ENCODE measurements around the gene CLSTN2. TPM values are rescaled to one million over a fixed set of nuclear protein-coding genes. Genes with fewer than 3 reads are reported as not detected.

The CLSTN2 gene
- total and polyA plus RNA-seq, 2 of the 13 experiments (the other 11 are each of a cell fraction or from before 2014, with no cell fraction given): not detected

GRCh38 chr3:140188285-140188684 is 253.3 kb downstream of the CLSTN2 start:
- H3K9me3 ChIP-seq (ENCODE audit: low read length): no peaks in the 10 kb centered on the region
- ATAC-seq: no peak
- CTCF ChIA-PET (ENCODE audit: low intra/inter-chr PET ratio, low total read pairs): no interaction called here
- POLR2A ChIA-PET: no interaction called here
- 6% methylated on average over 2 of the region's 2 CpGs for WGBS (ENCODE audit: low lambda C conversion rate)
- DNase-seq (ENCODE audit: low spot score): no peak
- in situ Hi-C loops (cut with HindIII; ENCODE audit: extremely low pct_ligation_motif_present, low pct_unique_long_range_greater_than_20kb): no loop called here
- H3K4me2 ChIP-seq (ENCODE audit: low read depth, low read length): no peak overlapping the region
- no peak for FAIRE-seq
- no peaks in the 10 kb centered on the region for H3K27me3 ChIP-seq (ENCODE audit: control insufficient read depth in 1 of 2, insufficient read depth in 2 of 2, low read length in 2 of 2)
- intact Hi-C loops (cut with micrococcal nuclease; ENCODE audit: unreplicated experiment): no loop called here
- H3K36me3 ChIP-seq (replicated peaks in 1 of 2; ENCODE audit: control insufficient read depth in 1 of 2, insufficient read depth in 2 of 2, low read length in 2 of 2): no peaks in the 10 kb centered on the region
- no peaks in the 10 kb centered on the region for H3K79me2 ChIP-seq (ENCODE audit: insufficient read depth, low read length)
- H4K20me1 ChIP-seq (ENCODE audit: insufficient read depth, low read length): no peaks in the 10 kb centered on the region
- no TSS peak for BruUV-seq (replicated peaks)
- no peak overlapping the region for H3K4me3 ChIP-seq (replicated peaks in 1 of 3; ENCODE audit: insufficient read depth in 1 of 3, low read depth in 2 of 3, low read length in 3 of 3)
- H2AFZ ChIP-seq (ENCODE audit: low read length): no peak overlapping the region
- TF ChIP-seq ZNF558 (CRISPR knock-in tag; IDR thresholded peaks at IDR 0.05; ENCODE audit: borderline replicate concordance): no peak
- no peak for TF ChIP-seq ZNF34 (CRISPR knock-in tag; IDR thresholded peaks at IDR 0.05; ENCODE audit: borderline replicate concordance)
- TF ChIP-seq SIN3A (IDR thresholded peaks at IDR 0.05; ENCODE audit: borderline replicate concordance, low read depth, low read length): no peak
- H3K4me1 ChIP-seq (ENCODE audit: insufficient read depth, low read length): no peaks in the 10 kb centered on the region
- H3K27ac ChIP-seq (ENCODE audit: extremely low read length, insufficient read depth, low read length): no peak overlapping the region
- no peak overlapping the region for H3K9ac ChIP-seq (ENCODE audit: insufficient read depth, low read depth, low read length)

- Histone ChIP-seq H3K4me2 (ENCODE audit: low read depth, low read length) (no peak overlapping the region), H3K4me1 (ENCODE audit: insufficient read depth, low read length) (no peaks in the 10 kb centered on the region), H3K36me3 (replicated peaks in 1 of 2; ENCODE audit: control insufficient read depth in 1 of 2, insufficient read depth in 2 of 2, low read length in 2 of 2) (no peaks in the 10 kb centered on the region), H3K4me3 (replicated peaks in 1 of 3; ENCODE audit: insufficient read depth in 1 of 3, low read depth in 2 of 3, low read length in 3 of 3) (no peak overlapping the region), H3K79me2 (ENCODE audit: insufficient read depth, low read length) (no peaks in the 10 kb centered on the region), H4K20me1 (ENCODE audit: insufficient read depth, low read length) (no peaks in the 10 kb centered on the region), H3K27ac (ENCODE audit: extremely low read length, insufficient read depth, low read length) (no peak overlapping the region), H2AFZ (ENCODE audit: low read length) (no peak overlapping the region), H3K9me3 (ENCODE audit: low read length) (no peaks in the 10 kb centered on the region), H3K27me3 (ENCODE audit: control insufficient read depth in 1 of 2, insufficient read depth in 2 of 2, low read length in 2 of 2) (no peaks in the 10 kb centered on the region), H3K9ac (ENCODE audit: insufficient read depth, low read depth, low read length) (no peak overlapping the region)
- TF ChIP-seq USF2 (IDR thresholded peaks at IDR 0.05; ENCODE audit: low read depth, low read length): no peak
- TF ChIP-seq USF2 (CRISPR knock-in tag; IDR thresholded peaks at IDR 0.05; ENCODE audit: borderline replicate concordance): no peak
- no peak for TF ChIP-seq RBM39 (IDR thresholded peaks at IDR 0.05; ENCODE audit: low read depth, low read length, poor library complexity, severe bottlenecking)
- TF ChIP-seq SMAD1 (CRISPR knock-in tag; IDR thresholded peaks at IDR 0.05; ENCODE audit: borderline replicate concordance, low read depth): no peak
- TF ChIP-seq KDM1A (CRISPR knock-in tag; IDR thresholded peaks at IDR 0.05): no peak
- no peak for TF ChIP-seq WIZ (CRISPR knock-in tag; IDR thresholded peaks at IDR 0.05)
- no peak for TF ChIP-seq GABPA (IDR thresholded peaks at IDR 0.05; ENCODE audit: low read depth, low read length)
- TF ChIP-seq GABPA (CRISPR knock-in tag; IDR thresholded peaks at IDR 0.05; ENCODE audit: low read depth): no peak
- TF ChIP-seq JUNB (CRISPR knock-in tag; IDR thresholded peaks at IDR 0.05; ENCODE audit: borderline replicate concordance): no peak
- no peak for TF ChIP-seq ATAD3A (CRISPR knock-in tag; IDR thresholded peaks at IDR 0.05)
- no TSS peak for BruUV-seq (replicated peaks)
- POLR2A ChIA-PET: no interaction called here
- CTCF ChIA-PET (ENCODE audit: low intra/inter-chr PET ratio, low total read pairs): no interaction called here
- ATAC-seq (no peak), FAIRE-seq (no peak), DNase-seq (ENCODE audit: low spot score) (no peak)
- in situ Hi-C loops (cut with HindIII; ENCODE audit: extremely low pct_ligation_motif_present, low pct_unique_long_range_greater_than_20kb) (no loop called here), intact Hi-C loops (cut with micrococcal nuclease; ENCODE audit: unreplicated experiment) (no loop called here)
- WGBS (ENCODE audit: low lambda C conversion rate): 73% methylated on average over 3 of the region's 3 CpGs
Observed at GRCh38 chr3:140189267-140189666, 254.3 kb downstream of the CLSTN2 start.
